Activated CD4-positive, alpha-beta T cell treated with anti-CD3 and anti-CD28 coated beads for 1 hour (primary cell): ENCODE measurements around the gene TMTC2.
A peak's percentile ranks its signal among the peaks of the same experiment; 100 is the strongest.

Experiments
- DNase-seq: peaks from one replicate; pipeline ENCODE4 v3.0.0-alpha.2; 2020

Gene TMTC2

GRCh38 chr12:82682851-82683261, 3.9 kb upstream of the TMTC2 start:
- DNase-seq, result no peak

GRCh38 chr12:82685790-82686167, 927 bp upstream of the TMTC2 start:
- DNase-seq, result peak; percentile 81

- peak; percentile 42 for DNase-seq
Measured at GRCh38 chr12:82687021-82688011, 610 bp downstream of the TMTC2 start.

- no peak for DNase-seq
Measured at GRCh38 chr12:82688035-82688501, 1.4 kb downstream of the TMTC2 start.

GRCh38 chr12:82688596-82688995, 1.9 kb downstream of the TMTC2 start:
- DNase-seq, result no peak

GRCh38 chr12:82690006-82690405, 3.3 kb downstream of the TMTC2 start:
- DNase-seq, result no peak

GRCh38 chr12:82691513-82691912, 4.8 kb downstream of the TMTC2 start:
- no peak for DNase-seq

GRCh38 chr12:82694276-82694675, 7.6 kb downstream of the TMTC2 start:
- no peak for DNase-seq

GRCh38 chr12:82694970-82695369, 8.3 kb downstream of the TMTC2 start:
- DNase-seq, result no peak

GRCh38 chr12:82695531-82695930, 8.8 kb downstream of the TMTC2 start:
- DNase-seq, result no peak

- DNase-seq, result no peak
Measured at GRCh38 chr12:82696543-82696942, 9.8 kb downstream of the TMTC2 start.

GRCh38 chr12:82698708-82699564, 12.2 kb downstream of the TMTC2 start:
- DNase-seq, result no peak

GRCh38 chr12:82705774-82706173, 19.1 kb downstream of the TMTC2 start:
- DNase-seq, result no peak

- no peak for DNase-seq
Measured at GRCh38 chr12:82708061-82708879, 21.6 kb downstream of the TMTC2 start.

GRCh38 chr12:82709794-82710355, 23.2 kb downstream of the TMTC2 start:
- no peak for DNase-seq

GRCh38 chr12:82710741-82711140, 24.0 kb downstream of the TMTC2 start:
- DNase-seq, result no peak

- no peak for DNase-seq
Measured at GRCh38 chr12:82714427-82714826, 27.7 kb downstream of the TMTC2 start.

- DNase-seq, result no peak
Measured at GRCh38 chr12:82721726-82722125, 35.0 kb downstream of the TMTC2 start.

- DNase-seq, result no peak
Measured at GRCh38 chr12:82723093-82723492, 36.4 kb downstream of the TMTC2 start.

GRCh38 chr12:82723891-82724290, 37.2 kb downstream of the TMTC2 start:
- DNase-seq, result no peak

GRCh38 chr12:82725741-82726140, 39.0 kb downstream of the TMTC2 start:
- no peak for DNase-seq

GRCh38 chr12:82727886-82728285, 41.2 kb downstream of the TMTC2 start:
- DNase-seq, result no peak
